ENCODE data around the gene VPS45. TPM values are rescaled to one million over a fixed set of nuclear protein-coding genes. Genes with fewer than 3 reads are reported as not detected.
"Not testable (repeated sequence)": the region's sequence is repeated elsewhere in the genome, so short reads cannot be mapped to it uniquely, and the experiment has no call there.

Gene VPS45
- total RNA-seq, 1 experiment from 2014 or later, result 48.5 TPM

DNA sequence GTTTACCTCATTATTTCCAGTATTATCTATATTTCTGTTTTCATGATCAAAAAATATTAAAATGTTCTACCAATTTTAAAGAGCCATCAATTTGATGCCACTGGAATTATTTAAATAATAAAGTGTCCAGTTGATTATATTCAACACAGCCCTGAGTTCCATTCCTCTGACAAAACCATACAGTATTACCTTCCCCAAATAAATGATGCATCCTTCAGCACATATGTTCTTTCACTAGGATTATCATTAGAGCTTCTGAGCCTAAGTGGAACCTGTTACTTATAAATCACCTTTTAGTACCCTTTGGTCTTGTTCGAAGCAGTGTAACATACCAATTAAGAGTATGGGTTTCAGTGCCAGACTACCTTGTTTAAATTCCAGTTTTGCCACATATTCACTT, 64.8 kb downstream of the VPS45 start:
- DNase-seq (ENCODE audit: low read depth), result no peak

DNA sequence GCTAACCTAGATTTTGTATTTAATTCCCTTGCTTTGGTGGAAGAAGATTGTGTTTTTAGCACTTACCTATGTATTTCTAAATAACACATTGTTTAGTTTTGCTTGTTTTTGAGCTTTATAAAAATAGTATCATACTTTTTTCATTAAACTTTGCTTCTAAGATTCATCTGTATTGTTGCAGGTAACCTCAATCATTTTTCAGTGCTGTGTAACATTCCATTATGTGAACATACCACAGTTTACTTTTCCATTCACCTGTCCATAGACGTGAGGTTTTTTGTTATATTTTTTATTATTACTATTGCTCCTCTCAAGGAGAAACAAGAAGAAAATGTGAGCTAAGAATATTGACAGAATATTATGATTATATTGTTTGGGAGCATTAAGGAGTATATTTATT, 67.0 kb downstream of the VPS45 start:
- DNase-seq (ENCODE audit: low read depth), result no peak

DNA sequence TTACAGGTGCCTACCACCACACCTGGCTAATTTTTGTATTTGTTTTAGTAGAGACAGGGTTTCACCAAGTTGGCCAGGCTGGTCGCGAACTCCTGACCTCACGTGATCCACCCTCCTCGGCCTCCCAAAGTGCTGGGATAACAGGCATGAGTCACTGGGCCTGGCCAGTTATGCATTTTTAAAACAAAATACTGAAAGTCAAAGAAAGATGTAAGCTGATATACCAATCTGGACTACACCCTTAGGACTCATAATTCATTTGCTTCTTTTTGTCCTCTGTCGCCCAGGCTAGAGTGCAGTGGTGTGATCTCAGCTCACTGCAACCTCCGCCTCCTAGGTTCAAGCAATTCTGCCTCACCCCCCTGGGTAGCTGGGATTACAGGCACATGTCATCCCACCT, 67.8 kb downstream of the VPS45 start:
- peak; percentile 29 for DNase-seq (ENCODE audit: low read depth)

DNA sequence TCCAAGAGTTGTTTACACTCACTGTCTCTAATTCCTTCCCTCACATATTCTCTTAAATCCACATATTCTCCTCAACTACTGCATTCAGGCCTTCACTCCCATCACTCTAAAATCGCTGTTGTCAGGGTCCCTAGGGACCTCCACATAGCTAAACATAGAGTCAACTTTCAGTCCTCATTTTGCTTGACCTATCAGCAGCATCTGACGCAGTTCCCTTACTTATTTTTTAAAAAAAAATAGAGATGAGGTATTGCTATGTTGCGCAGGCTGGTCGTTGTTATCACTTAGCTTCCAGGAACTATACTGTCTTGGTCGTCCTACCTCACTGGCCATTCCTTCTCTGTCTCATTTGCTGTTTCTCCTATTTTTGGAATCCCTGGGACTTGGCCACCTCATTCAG, 70.5 kb downstream of the VPS45 start:
- DNase-seq (ENCODE audit: low read depth), result no peak

DNA sequence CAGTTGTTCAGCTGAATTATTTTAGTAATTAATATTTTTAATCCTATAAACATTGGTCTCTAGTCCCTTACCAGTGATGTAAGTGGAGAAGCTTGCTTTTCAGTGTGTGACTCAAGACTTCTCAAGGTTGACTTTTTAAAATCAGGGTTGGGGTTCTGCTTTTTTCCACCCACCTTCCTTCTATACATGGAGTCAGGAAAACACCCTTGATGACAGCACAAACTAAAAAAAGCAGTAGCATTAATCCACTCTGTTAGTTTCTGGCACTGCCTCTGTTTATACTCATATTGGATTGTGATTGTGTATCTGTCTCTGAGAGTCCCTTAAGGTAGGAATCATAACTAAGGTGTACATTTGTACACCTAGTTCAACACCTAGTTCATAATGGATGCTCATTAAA, 73.9 kb downstream of the VPS45 start:
- DNase-seq (ENCODE audit: low read depth), result no peak

DNA sequence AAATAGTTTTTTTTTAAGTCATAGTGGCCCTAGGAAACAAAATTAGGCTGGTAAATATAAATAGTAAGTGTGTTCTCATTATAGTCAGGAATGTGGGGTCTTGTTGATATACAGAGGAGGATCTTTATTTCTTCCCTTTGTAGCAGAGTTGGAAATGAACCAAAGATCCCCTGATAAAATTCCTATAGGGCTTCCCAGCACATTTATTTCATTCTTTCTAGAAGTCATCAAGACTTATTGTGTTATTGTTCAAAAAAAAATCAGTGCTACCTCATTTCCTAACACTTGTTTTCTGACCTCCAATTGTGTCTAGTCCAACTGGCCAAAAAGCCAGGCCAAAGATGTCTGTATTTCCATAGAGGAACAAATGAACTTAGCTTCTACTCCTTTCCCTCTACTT, 74.5 kb downstream of the VPS45 start:
- no peak for DNase-seq (ENCODE audit: low read depth)

DNA sequence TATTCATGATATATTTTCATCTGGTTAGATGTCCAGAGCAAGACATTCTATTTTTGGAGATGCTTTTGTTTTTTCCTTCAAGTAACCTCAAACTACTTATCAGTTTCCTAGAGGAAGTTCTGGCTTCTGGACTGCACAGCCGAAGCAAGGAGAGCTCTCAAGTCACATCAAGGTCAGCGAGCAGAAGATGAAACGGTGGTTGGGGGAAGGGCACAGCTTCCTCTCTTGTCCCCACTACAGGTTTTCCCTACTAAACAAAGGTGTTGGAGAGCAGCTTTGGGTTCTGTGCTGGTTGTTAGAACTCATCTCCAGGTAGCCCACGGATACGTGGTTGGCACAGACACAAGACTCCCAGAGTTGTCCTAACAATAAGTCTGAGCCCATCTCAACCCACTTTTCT, 77.0 kb downstream of the VPS45 start:
- DNase-seq (ENCODE audit: low read depth), result no peak

DNA sequence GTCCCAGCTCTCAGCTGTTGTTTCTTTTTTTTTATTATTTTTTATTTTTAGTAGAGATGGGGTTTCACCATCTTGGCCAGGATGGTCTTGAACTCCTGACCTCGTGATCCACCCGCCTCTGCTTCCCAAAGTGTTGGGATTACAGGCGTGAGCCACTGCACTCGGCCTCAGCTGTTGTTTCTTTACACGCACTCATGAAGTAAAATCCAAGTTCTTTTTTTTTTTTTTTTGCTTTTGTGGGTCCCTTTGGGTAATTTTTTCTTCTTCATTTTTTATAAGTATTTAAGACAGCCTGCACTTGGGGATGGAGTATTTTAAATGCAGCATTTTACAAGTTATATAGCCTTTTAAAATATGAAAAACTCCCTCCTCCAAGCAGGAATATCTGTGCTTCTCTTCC, 78.4 kb downstream of the VPS45 start:
- not testable (repeated sequence) for DNase-seq (ENCODE audit: low read depth)

DNA sequence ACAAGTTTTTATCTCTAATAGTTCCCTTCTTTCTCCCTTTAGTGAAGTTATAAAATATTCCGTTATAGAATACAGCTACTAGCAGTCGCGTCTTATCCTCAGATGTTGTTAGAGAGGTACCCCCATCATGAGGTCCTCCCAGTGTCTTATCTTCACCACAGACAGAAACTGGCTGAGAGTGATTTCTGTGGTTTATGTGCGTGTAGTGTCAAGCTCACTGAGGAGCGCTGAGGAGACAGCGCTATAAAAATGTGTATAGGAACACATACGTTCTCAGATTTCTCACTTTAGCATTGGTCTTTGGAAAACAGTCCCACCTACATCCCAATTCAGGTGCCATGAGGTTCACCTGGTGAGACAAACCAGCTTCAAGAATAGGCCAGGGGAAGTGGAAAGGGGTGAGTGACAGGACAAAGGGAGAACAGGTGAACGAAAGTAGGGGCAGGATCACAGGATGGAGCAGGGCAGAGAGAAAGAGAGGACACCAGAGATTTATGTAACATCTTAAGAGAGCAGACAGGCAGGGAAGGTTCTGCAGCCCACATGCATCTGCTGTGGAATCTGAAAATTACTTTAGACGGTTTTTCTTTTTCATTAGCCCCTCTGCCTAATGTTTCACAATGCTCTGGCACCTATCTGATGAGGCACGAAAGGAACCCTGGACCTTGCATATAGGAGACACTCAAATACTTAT, 79.4 kb downstream of the VPS45 start:
- DNase-seq (ENCODE audit: low read depth), result no peak

DNA sequence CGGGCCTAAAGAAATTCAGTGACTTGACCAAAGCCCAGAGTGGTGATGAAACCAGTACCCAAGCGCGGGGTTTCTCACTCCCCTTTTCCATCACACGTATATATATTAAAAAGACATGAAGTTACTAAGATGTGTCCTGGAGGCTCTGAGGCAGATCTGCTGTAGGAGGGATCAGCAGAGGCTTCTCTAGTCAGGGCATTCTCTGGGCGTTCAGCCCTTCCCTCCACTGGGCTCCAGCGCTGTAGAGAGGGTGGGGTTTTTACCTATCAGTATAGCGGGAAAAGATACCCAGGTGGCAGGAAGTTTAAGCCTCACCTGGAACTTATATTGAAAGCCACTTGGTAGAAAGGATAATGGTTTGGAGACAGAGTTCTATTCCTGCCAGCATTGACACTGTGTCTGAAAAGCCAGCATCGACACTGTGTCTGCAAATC, 81.3 kb downstream of the VPS45 start:
- DNase-seq (ENCODE audit: low read depth), result no peak

DNA sequence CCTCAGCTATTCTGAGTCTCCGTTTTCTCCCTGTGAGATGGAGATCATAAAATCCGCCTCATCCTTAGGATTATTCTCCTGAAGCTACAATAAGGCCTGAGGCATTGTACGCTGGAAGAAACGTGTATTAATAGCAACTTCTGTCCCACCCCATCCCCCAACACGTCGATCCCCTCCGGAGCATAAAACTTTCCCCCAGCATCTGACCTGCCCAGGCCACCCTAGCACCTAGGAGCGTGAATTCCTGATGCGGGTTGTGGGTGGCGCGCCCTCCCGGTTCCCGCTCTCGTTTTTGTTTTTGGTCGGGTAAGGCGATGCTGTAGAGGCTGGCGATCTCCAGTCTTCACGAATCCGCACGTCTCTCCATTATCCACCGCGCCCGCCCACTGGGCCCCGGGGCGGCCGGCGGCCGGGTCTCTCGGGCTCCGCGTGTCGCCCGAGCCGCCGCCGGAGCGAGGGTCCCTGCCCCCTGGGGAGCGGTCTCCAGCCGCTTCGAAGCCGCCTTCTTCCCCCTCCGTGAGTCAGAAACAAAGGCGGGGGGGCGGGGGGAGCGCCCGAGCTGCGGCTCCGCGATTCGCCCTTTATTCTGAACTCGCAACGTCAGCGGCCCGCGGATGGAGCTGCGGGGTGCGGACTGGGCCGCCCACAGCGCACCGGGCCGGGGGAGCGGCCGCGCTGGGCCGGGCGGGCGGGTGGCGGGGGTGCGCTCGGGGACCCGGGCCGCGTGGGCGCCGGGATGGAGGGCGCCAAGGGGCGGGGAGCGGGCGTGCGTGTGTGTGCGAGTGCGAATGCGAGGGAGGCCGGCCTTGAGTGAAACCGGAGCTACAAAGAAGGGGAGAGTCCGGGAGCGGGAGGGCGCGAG, 81.9 kb downstream of the VPS45 start, which contains the start of gene PLEKHO1:
Gene PLEKHO1 (plus strand): TSS at position 646 of the 862 bp plus-strand sequence. CDS start 342 bp downstream, outside the sequence.
- DNase-seq (ENCODE audit: low read depth), result peak; percentile 89

DNA sequence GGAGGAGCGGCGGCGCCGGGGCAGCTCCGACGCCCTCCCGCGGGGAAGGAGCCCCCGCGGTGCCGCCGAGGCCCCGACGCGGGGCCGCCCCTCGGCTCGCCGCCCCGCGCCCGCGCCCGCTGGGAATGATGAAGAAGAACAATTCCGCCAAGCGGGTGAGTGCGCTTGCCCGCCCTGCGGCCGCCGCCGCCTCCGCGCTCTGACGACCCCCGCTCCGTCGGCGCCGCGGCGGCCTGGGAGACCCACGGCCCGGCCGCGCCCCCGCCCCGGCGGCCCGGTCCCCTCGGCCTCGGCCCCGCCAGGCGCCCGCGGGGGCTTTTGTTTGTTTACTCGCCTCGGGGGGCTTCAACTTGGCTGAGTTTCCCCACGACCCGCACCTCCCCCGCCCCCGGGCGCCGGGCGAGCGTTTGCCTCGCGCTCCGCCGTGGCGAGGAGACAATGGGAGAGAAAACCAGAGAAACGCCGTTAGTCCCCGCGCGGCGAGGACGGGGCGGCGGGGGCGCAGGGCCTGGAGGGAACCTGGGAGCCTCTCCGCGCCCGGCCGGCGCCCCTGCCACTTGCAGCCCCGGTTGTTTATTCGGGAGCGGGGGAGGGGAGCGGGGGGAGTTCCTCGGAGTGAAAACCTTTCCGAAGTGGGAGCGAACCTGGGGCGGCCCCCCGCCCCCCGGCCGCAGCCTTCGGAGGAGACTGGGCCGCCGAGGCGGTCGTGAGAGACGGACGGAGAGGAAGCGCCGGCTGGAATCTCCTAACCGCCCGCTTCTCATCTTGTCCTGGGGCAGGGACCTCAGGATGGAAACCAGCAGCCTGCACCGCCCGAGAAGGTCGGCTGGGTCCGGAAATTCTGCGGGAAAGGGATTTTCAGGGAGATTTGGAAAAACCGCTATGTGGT, 82.8 kb downstream of the VPS45 start:
- DNase-seq (ENCODE audit: low read depth), result no peak

DNA sequence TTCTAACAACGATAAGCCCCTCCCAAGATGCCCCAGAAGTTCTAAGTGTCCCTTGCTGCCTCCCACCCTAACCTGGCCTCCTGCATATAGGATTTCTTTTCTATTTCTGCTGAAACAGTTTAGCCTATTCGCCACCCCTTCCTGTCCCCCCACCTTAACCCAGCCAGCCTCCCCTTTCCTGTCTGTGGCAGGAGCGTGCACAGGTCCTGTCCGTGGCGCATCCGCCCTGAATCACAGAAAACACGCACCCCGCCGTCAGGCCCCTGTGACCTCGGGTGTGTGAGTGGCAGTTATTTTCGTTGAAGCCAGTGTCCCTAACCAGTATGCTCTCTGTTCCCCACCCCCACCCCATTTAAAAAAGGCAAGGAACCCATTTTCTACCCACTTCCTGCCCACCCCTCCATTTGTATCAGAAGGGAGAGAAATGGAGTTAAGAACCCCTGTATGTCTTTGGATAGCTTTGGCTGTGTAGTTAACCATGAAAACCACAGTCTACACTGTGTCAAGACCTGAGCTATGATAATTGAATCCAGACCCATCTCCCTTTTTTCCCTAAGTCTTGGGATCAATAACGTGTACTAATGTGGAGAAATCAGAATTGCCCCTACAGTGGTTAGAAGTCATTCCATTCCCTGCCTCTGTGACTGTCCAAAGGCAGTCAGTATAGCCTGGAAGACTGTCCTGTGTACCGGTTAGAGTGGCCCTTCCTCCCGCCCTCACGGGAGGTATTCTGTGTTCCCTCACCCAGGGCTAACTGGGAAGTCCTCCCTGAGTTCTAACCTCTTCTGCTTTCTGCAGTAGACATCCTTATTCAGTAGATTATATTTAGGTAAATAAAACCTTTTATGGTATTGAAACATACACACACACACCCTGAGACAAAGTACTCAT, 84.0 kb downstream of the VPS45 start:
- DNase-seq (ENCODE audit: low read depth), result peak; percentile 35

DNA sequence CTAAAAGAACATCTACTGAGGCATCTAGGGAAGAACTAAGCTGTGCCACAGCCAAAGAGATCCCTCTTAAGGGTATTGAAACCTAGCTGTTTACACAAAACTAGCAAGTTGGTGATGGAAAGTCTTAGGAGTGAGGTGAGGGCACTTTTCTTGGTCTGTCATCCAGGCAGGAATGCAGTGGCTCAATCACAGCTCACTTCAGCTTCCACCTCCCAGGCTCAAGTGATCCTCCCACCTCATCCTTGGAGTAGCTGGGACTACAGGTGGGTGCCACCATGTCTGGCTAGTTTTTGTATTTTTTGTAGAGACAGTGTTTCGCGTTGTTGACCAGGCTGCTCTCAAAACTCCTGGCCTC, 84.6 kb downstream of the VPS45 start:
- DNase-seq (ENCODE audit: low read depth), result no peak

DNA sequence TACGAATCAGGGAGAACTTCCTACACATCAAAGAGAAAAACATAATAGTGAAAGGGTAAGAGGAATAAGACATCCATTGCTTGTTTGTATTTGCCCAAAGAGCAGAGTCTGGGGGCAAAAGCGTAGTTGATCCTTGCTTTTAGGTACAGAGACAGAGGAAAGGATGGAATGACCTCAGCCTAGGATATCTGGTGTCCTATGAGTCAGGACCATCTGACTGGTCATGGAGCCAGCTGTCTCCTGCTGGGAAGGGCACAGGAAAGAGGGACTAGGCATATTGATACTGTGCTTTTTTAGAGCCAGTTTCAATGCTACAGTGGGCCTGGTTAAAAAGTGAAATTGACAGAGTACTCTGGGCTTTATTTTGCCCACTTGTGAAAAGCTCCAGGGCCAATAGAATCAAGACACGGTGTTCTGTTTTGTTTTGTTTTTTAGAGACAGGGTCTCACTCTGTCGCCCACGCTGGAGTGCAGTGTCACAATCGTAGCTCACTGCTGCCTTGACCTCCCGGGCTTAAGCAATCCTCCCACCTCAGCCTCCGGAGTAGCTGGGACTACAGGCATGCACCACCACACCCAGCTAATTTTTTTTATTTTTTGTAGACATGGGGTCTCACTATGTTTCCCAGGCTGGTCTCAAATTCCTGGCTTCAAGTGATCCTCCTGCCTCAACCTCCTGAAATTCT, 85.3 kb downstream of the VPS45 start:
- DNase-seq (ENCODE audit: low read depth), result peak; percentile 75

DNA sequence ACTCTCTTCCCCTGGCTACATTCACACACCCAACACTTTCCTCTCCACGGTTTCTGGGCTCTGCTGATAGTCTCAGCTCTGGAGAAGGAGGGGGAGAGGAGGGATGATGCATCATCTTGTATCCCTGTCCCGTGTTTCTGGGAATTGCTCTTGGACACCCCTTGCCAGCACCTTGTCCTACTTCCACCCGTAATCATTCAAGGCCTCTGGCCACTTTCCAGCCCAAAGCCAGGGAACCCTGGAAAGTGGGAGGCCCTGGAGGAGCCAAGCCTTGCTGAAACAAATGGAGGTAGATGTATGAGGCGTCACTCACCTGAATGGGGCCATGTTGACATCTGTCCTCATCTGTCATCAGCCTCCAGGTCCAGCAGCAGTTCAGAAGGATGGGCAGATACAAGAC, 86.6 kb downstream of the VPS45 start:
- no peak for DNase-seq (ENCODE audit: low read depth)

DNA sequence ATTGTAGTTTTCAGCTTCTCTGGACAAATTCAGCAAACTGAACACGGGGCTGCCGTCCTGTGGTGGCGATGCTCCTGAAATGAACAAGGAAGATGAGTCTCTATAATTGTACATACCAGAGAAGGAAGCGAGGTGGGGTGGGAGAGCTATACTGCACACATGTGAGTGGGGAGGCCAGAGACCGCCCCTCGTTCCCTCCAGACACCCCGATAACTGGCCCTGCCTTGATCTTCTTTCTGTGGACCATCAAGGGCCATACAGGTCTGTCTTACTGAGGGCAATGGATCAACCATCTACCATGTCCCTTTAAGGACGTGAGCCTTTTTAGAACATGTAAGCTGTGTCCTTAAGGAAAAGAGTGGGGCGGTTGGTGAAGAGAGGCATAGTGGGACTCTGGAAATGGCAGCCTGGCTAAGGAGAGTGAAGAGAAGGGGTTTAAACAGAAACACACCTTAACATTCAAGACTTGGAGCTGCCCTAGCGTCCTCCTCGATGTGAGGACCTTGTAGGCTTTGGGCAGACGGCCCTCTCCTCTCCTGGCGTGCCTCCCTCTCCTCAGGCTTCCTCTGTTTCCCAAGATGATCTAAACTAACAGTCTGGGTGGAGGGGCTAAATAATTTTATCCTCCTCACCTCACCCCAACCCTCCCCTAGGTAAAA, 88.0 kb downstream of the VPS45 start:
- no peak for DNase-seq (ENCODE audit: low read depth)

DNA sequence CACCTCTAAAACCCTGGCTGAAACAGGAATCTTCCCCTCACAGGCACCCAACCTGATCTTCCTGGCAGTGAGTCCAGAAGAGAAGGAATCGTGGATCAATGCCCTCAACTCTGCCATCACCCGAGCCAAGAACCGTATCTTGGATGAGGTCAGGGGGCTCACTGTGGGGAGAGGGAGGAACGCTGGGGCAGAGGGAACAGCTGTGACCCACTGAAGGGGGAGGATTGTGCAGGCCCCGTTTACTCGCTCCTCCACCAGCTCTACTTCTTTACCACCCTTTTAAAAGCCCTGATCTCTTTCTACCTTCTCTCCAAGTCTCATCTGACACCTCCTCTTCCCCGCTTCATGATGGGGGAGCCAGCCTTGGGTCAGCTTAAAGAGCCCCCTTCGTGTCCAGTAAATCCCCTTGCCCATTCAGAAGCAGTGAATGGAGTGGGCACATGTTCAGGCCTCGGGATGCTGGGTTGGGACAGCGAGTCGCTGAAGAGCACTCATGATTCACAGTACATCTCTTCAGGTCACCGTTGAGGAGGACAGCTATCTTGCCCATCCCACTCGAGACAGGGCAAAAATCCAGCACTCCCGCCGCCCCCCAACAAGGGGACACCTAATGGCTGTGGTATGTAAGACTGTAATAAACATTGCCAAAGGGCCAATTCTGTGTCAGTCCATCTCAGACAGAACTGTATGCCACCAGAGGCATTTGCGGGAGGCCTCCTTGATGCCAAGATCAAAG, 89.5 kb downstream of the VPS45 start:
- DNase-seq (ENCODE audit: low read depth), result peak; percentile 42

DNA sequence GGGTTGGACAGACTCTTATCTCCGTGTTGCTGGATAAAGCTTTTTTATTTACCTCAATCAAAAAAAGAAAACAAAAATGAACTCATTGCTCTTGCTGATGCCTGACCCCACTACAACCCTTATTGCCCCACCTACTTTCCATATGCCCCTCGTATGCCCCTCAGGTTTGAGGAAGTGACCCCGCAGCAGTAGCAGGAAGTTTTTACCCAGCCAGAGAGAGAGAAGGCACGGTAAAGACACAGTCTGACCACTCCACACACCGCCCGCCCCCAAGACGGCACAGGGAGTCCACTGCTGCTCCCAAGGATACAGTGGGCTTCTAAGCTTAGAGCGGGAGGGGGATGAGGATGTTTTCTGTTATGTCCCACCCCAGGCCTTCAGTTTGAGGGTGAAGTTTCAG, 92.0 kb downstream of the VPS45 start:
- no peak for DNase-seq (ENCODE audit: low read depth)
